Cardiac muscle cell (in vitro differentiated cells and primary cell): ENCODE data around the gene GALNT2. TPM values are rescaled to one million over a fixed set of nuclear protein-coding genes. Genes with fewer than 3 reads are reported as not detected.

Experiments used
- DNase-seq, 2 donors: peaks; one replicate each; pipeline versions ENCODE4 v3.0.0 to v3.0.0-alpha.2; 2010 to 2017; ENCODE audit warnings: low read depth in 1 of 2, low spot score in 1 of 2
- H3K27ac ChIP-seq: fragments of 200-600 bp; sonication (generic); 2 replicates; pipeline ENCODE4 v1.5.1; 2016
- H3K27me3 ChIP-seq: fragments of 200-600 bp; sonication (generic); 2 replicates; pipeline ENCODE4 v1.6.0; 2016; ENCODE audit warnings: control low read depth
- H3K36me3 ChIP-seq: fragments of 200-600 bp; sonication (generic); 2 replicates; pipeline ENCODE4 v1.5.1; 2016; ENCODE audit warnings: control low read depth
- H3K4me1 ChIP-seq: fragments of 200-600 bp; sonication (generic); 2 replicates; pipeline ENCODE4 v1.8.1; 2017; ENCODE audit warnings: low read depth, mild to moderate bottlenecking, mixed run types
- H3K4me3 ChIP-seq: fragments of 200-600 bp; sonication (generic); 2 replicates; pipeline ENCODE4 v1.5.1; 2016; ENCODE audit warnings: mild to moderate bottlenecking
- H3K9me3 ChIP-seq: fragments of 200-600 bp; sonication (generic); 2 replicates; pipeline ENCODE4 v1.5.1; 2017; ENCODE audit warnings: low read depth, mild to moderate bottlenecking, control low read depth
- CTCF ChIP-seq: IDR thresholded peaks from 2 replicates; pipeline ENCODE4 v1.5.1; 2012; ENCODE audit warnings: low read depth, mild to moderate bottlenecking, low read length
- polyA plus RNA-seq: library from polyadenylated mRNA; unstranded; fragments of >200 nt; fragmentation: Nextera tagmentation; extraction: Ambion mirVana; gene quantifications from 2 replicates; pipeline ENCODE4 v1.2.1, GENCODE V29; 2016
- total RNA-seq: library from RNA; depleted of rRNA; stranded (reverse); fragments of >200 nt; gene quantifications from 2 replicates; pipeline ENCODE4 v1.2.3, GENCODE V29; 2016

Gene GALNT2
- total and polyA plus RNA-seq, 2 experiments from 2014 or later = 71.4 to 92.1 TPM

GRCh38 chr1:230068621-230068873 lies 1.5 kb downstream of the GALNT2 start:
- Histone ChIP-seq H3K36me3 (no peaks in the 10 kb centered on the region), H3K27me3 (no peaks in the 10 kb centered on the region), H3K4me3 (peak overlapping the region; percentile 99), H3K27ac (no peak overlapping the region), H3K4me1 (peaks cover 36% of the 10 kb centered on the region), H3K9me3 (no peaks in the 10 kb centered on the region)
- DNase-seq = no peak
- TF ChIP-seq CTCF = no peak

GRCh38 chr1:230068952-230069684 lies 2.1 kb downstream of the GALNT2 start:
- H3K4me1 ChIP-seq = peaks cover 36% of the 10 kb centered on the region
- H3K27me3 ChIP-seq = no peaks in the 10 kb centered on the region
- peak in 1 of 2 donors; percentile 10 for DNase-seq
- no peak overlapping the region for H3K27ac ChIP-seq
- H3K36me3 ChIP-seq = no peaks in the 10 kb centered on the region
- peak overlapping the region; percentile 99 for H3K4me3 ChIP-seq
- TF ChIP-seq CTCF = no peak
- no peaks in the 10 kb centered on the region for H3K9me3 ChIP-seq

- Histone ChIP-seq H3K27me3 (no peaks in the 10 kb centered on the region), H3K9me3 (no peaks in the 10 kb centered on the region), H3K4me1 (peaks cover 36% of the 10 kb centered on the region), H3K27ac (no peak overlapping the region), H3K4me3 (no peak overlapping the region), H3K36me3 (no peaks in the 10 kb centered on the region)
- no peak for TF ChIP-seq CTCF
- peak in 1 of 2 donors; percentile 9 for DNase-seq
These were observed 2.8 kb downstream of the GALNT2 start for GRCh38 chr1:230069796-230070195.

- no peak overlapping the region for H3K27ac ChIP-seq
- H3K36me3 ChIP-seq = no peaks in the 10 kb centered on the region
- no peaks in the 10 kb centered on the region for H3K9me3 ChIP-seq
- DNase-seq = no peak
- H3K4me1 ChIP-seq = peaks cover 29% of the 10 kb centered on the region
- H3K27me3 ChIP-seq = no peaks in the 10 kb centered on the region
- no peak overlapping the region for H3K4me3 ChIP-seq
- TF ChIP-seq CTCF = no peak
These were observed 3.5 kb downstream of the GALNT2 start for GRCh38 chr1:230070321-230071208.

GRCh38 chr1:230071316-230071715 lies 4.3 kb downstream of the GALNT2 start:
- Histone ChIP-seq H3K36me3 (no peaks in the 10 kb centered on the region), H3K27me3 (no peaks in the 10 kb centered on the region), H3K4me1 (peaks cover 21% of the 10 kb centered on the region), H3K27ac (no peak overlapping the region), H3K9me3 (no peaks in the 10 kb centered on the region), H3K4me3 (no peak overlapping the region)
- DNase-seq = no peak
- TF ChIP-seq CTCF = no peak
